Heart left ventricle (tissue), 16 donors: ENCODE data around the gene LTA4H. TPM values are rescaled to one million over a fixed set of nuclear protein-coding genes. Genes with fewer than 3 reads are reported as not detected.

Experiments
- ATAC-seq, 4 donors: fragments of 200-7000 bp; cut with Tn5 transposase; one replicate each; pipeline ENCODE4 v1.9.1; 2020 to 2022; ENCODE audit warnings: moderate library complexity in 4 of 4, mild to moderate bottlenecking in 3 of 4, moderate number of reproducible peaks in 1 of 4
- DNase-seq, 5 donors: peaks; one replicate each; pipeline ENCODE4 v3.0.0-alpha.2; 2020
- H3K27ac ChIP-seq, 12 donors: fragments of 200-600 bp; sonication (generic) in 4 of 12; one replicate each; pipeline versions ENCODE4 v1.5.0 to v1.8.0; 2016 to 2022; ENCODE audit warnings: mild to moderate bottlenecking in 2 of 12
- H3K27me3 ChIP-seq, 9 donors: fragments of 200-600 bp; sonication (generic) in 2 of 9; one replicate each; pipeline versions ENCODE4 v1.5.1 to v1.8.0; 2016 to 2022; ENCODE audit warnings: mild to moderate bottlenecking in 3 of 9
- H3K36me3 ChIP-seq, 9 donors: fragments of 200-600 bp; sonication (generic) in 2 of 9; one replicate each; pipeline versions ENCODE4 v1.5.0 to v1.8.0; 2018 to 2022; ENCODE audit warnings: mild to moderate bottlenecking in 2 of 9
- H3K4me1 ChIP-seq, 12 donors: fragments of 200-600 bp; sonication (generic) in 4 of 12; one replicate each; pipeline versions ENCODE4 v1.5.0 to v1.8.0; 2016 to 2022; ENCODE audit warnings: mild to moderate bottlenecking in 3 of 12
- H3K4me3 ChIP-seq, 12 donors: fragments of 200-600 bp; sonication (generic) in 4 of 12; one replicate each; pipeline versions ENCODE4 v1.5.0 to v1.8.0; 2017 to 2022; ENCODE audit warnings: mild to moderate bottlenecking in 9 of 12, moderate library complexity in 4 of 12
- H3K9me3 ChIP-seq, 12 donors: fragments of 200-600 bp; sonication (generic) in 4 of 12; one replicate each; pipeline versions ENCODE4 v1.5.0 to v1.8.0; 2016 to 2022; ENCODE audit warnings: mild to moderate bottlenecking in 1 of 12
- POLR2A ChIP-seq, 2 donors: fragments of 450-650 bp; IDR thresholded peaks; one replicate each; pipeline ENCODE4 v1.6.1; 2017; ENCODE audit warnings: antibody characterized with exemption in 2 of 2, mild to moderate bottlenecking in 2 of 2, moderate library complexity in 2 of 2
- WGBS, 4 donors: extraction: QIAGEN DNeasy Blood & Tissue Kit in 2 of 4; methylation state at CpG; one replicate each; pipeline versions ENCODE4 v1.1.5 to v1.1.7; 2013 to 2018; 5-methylcytosine and 5-hydroxymethylcytosine counted together
- intact Hi-C, 10 donors: fragments of 100-400 bp; cut with DNase I; formaldehyde crosslinking; loops; one replicate each; pipeline versions ENCODE4 v1.11.1 to v1.14.2; 2022
- polyA plus RNA-seq, 2 donors: library from polyadenylated mRNA; stranded (reverse); fragments of 200-250 nt; gene quantifications; one replicate each; pipeline ENCODE4 v1.2.3, GENCODE V29; 2013
- total RNA-seq, 9 donors: library from RNA; depleted of rRNA in 2 of 9; stranded (reverse); fragments of >200 nt in 2 of 9; fragmentation: NEBNext Ultra II Directional in 3 of 9; extraction: Animal tissue kit (Norgen Biotek cat#: 25700) in 3 of 9; gene quantifications; one replicate each; pipeline versions ENCODE4 v1.1.0 to v1.2.4, GENCODE V29; 2016 to 2023
- TF ChIP-seq, protein P1 (sequence below), 12 donors: fragments of 200-600 bp; sonication (generic) in 4 of 12; IDR thresholded peaks; one replicate each; pipeline versions ENCODE4 v1.5.0 to v1.8.0; 2018 to 2022; ENCODE audit warnings: antibody characterized with exemption in 12 of 12, mild to moderate bottlenecking in 5 of 12
- donor health status: ischemic (EF 13 %, LVEDD 7.1; RV severe dilation, severe dysfunction).
- donor health status: healthy with polysubstance abuse.
- donor health status: DM: no; HTN: yes; CAD: no.
- donor health status: DM: no; HTN: no; CAD: no.
- donor health status: ischemic (EF 25% LVEDD 6.9; RV normal size, moderate dysfunction).
- donor health status: ischemic (EF 25% LVEDD 5.7; RV mildly dilated, moderate dysfunction).
- donor health status: healthy.
- donor health status: DM: yes; HTN: yes; CAD: no.
- donor health status: ischemic (EF 35%, LVEDD 5.7; RV mildly dilated, moderate dysfunction).
- donor health status: nonischemic (EF 11% LVEDD 7.7; RV severe dilation, severe dysfunction).
- donor health status: DM: yes; HTN: yes; CAD: no.
- donor health status: PGD.
- donor health status: ischemic (EF 29% LVEDD 5.4; RV normal size, mild dysfunction).
- donor health status: nonischemic (EF 23%, LVEDD 6.1; RV moderate dilation, normal function).

LTA4H gene
- total and polyA plus RNA-seq, 11 donors: 23.3 to 72.0 (median 41.6) TPM

- Histone ChIP-seq H3K4me3 (no peak overlapping the region), H3K4me1 (peaks cover 0 to 35% (median 13%) of the 10 kb centered on the region in 12 donors), H3K9me3 (peaks cover 0 to 6% (median 0%) of the 10 kb centered on the region in 12 donors), H3K27ac (no peak overlapping the region), H3K36me3 (no peaks in the 10 kb centered on the region), H3K27me3 (no peaks in the 10 kb centered on the region)
- intact Hi-C loops: no loop called here
- WGBS, 4 donors: 66 to 79% (median 66%) methylated on average over 3 of the region's 3 CpGs
- ATAC-seq (no peak), DNase-seq (no peak)
- TF ChIP-seq, protein P1, sequence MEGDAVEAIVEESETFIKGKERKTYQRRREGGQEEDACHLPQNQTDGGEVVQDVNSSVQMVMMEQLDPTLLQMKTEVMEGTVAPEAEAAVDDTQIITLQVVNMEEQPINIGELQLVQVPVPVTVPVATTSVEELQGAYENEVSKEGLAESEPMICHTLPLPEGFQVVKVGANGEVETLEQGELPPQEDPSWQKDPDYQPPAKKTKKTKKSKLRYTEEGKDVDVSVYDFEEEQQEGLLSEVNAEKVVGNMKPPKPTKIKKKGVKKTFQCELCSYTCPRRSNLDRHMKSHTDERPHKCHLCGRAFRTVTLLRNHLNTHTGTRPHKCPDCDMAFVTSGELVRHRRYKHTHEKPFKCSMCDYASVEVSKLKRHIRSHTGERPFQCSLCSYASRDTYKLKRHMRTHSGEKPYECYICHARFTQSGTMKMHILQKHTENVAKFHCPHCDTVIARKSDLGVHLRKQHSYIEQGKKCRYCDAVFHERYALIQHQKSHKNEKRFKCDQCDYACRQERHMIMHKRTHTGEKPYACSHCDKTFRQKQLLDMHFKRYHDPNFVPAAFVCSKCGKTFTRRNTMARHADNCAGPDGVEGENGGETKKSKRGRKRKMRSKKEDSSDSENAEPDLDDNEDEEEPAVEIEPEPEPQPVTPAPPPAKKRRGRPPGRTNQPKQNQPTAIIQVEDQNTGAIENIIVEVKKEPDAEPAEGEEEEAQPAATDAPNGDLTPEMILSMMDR (IDR thresholded peaks at IDR 0.05): no peak
- no peak for TF ChIP-seq POLR2A (IDR thresholded peaks at IDR 0.05)
These were observed 46.2 kb upstream of the LTA4H start for GRCh38 chr12:96081596-96081995.

DNA sequence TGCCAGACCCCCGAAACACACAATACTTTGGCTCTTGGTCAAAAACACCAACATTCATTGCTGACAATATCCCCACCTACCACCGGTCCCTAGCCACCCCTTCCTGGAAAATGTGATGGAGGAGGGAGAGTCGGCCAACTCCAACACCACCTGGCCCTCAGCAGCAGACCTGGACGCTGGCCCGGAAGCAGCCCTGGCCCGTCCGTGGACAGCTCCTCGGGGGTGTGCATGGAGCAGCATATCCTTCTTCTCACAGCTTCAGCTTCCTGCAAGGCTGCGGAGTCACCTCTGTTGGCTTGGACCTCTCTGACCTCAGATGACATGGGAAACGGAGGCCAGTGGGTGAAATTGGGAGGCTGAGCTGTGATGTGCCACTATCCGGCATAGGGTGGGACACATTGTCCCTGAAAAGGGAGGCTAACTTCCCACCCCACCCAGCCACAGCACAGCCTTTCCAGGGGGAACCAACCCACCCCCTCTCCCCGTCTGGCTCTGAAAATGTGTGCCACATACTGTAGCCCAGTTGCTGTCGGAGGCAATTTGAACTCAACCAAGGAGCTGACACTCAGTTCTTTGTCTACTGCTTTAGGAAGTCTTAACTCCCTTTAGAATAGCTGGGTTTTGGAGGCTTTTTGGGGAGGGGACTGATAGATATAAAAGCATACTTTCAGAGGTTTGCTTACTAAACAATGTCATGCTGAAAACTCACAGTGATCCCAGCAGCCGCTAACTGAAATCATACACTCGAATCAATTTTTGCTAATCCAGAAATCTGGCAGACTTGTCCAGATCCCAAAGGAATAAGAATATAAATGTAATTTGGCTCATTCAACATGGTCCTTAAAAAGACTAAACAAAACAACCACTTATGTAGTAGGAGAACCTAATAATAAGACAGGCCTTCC, 43.1 kb upstream of the LTA4H start:
- intact Hi-C loops: loop anchor here in 3 of 10 donors (2.0 to 5.0 kb wide), 3 partner anchors 28 to 134 kb away; no protein-coding TSS in a partner anchor
- H3K4me1 ChIP-seq: peaks cover 0 to 35% (median 16%) of the 10 kb centered on the region in 12 donors
- WGBS, 4 donors: 30 to 38% (median 32%) methylated on average over 14 to 15 of the region's 15 CpGs
- peak; percentile 76 to 95 (median 90) for ATAC-seq
- DNase-seq: peak; percentile 74 to 85 (median 83)
- no peak for TF ChIP-seq POLR2A (IDR thresholded peaks at IDR 0.05)
- TF ChIP-seq, protein P1 (IDR thresholded peaks at IDR 0.05): no peak
- H3K9me3 ChIP-seq: no peaks in the 10 kb centered on the region
- peak overlapping the region in 11 of 12 donors; percentile 18 to 83 (median 50) for H3K27ac ChIP-seq
- peak overlapping the region in 2 of 12 donors; percentile 10 to 13 for H3K4me3 ChIP-seq
- peaks cover 0 to 4% (median 0%) of the 10 kb centered on the region in 9 donors for H3K27me3 ChIP-seq
- H3K36me3 ChIP-seq: no peaks in the 10 kb centered on the region

- H3K27me3 ChIP-seq: peaks cover 0 to 4% (median 0%) of the 10 kb centered on the region in 9 donors
- no peak overlapping the region for H3K4me3 ChIP-seq
- 40 to 75% (median 64%) methylated on average over 6 of the region's 6 CpGs for WGBS, 4 donors
- intact Hi-C loops: loop anchor here in 1 of 10 donors (5.0 kb wide), 1 partner anchor 135 kb away; no protein-coding TSS in a partner anchor
- peaks cover 0 to 42% (median 16%) of the 10 kb centered on the region in 12 donors for H3K4me1 ChIP-seq
- no peak for TF ChIP-seq POLR2A (IDR thresholded peaks at IDR 0.05)
- TF ChIP-seq, protein P1 (IDR thresholded peaks at IDR 0.05): no peak
- no peaks in the 10 kb centered on the region for H3K9me3 ChIP-seq
- no peak for DNase-seq
- peak overlapping the region in 5 of 12 donors; percentile 42 to 74 (median 44) for H3K27ac ChIP-seq
- no peaks in the 10 kb centered on the region for H3K36me3 ChIP-seq
- no peak for ATAC-seq
These were observed 41.7 kb upstream of the LTA4H start for GRCh38 chr12:96077081-96077480.

DNA sequence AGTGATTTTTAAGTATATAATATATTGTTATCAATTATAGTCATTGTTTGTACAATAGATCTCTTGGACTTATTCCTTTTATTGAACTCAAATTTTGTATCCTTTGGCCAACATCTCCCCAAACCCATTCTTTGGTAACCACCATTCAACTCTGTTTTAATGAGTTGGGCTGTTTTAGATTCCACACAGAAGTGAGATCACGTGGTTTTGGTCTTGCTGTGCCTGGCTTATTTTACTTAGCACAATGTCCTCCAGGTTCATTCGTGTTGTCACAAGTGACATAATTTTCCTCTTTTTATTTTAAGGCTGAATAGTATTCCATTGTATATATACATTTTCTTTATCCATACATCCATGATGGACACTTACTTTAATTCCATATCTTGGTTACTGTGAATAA, 40.2 kb upstream of the LTA4H start:
- Histone ChIP-seq H3K27ac (no peak overlapping the region), H3K9me3 (no peaks in the 10 kb centered on the region), H3K4me1 (peaks cover 0 to 47% (median 20%) of the 10 kb centered on the region in 12 donors), H3K27me3 (peaks cover 0 to 4% (median 0%) of the 10 kb centered on the region in 9 donors), H3K36me3 (no peaks in the 10 kb centered on the region), H3K4me3 (no peak overlapping the region)
- WGBS, 4 donors: 73 to 78% (median 75%) methylated on average over 2 of the region's 2 CpGs
- DNase-seq (no peak), ATAC-seq (no peak)
- intact Hi-C loops: loop anchor here in 1 of 10 donors (5.0 kb wide), 1 partner anchor 137 kb away; no protein-coding TSS in a partner anchor
- TF ChIP-seq, protein P1 (IDR thresholded peaks at IDR 0.05): no peak
- no peak for TF ChIP-seq POLR2A (IDR thresholded peaks at IDR 0.05)
